ENCODE measurements around the gene NPPC.

- TF ChIP-seq, protein P1, sequence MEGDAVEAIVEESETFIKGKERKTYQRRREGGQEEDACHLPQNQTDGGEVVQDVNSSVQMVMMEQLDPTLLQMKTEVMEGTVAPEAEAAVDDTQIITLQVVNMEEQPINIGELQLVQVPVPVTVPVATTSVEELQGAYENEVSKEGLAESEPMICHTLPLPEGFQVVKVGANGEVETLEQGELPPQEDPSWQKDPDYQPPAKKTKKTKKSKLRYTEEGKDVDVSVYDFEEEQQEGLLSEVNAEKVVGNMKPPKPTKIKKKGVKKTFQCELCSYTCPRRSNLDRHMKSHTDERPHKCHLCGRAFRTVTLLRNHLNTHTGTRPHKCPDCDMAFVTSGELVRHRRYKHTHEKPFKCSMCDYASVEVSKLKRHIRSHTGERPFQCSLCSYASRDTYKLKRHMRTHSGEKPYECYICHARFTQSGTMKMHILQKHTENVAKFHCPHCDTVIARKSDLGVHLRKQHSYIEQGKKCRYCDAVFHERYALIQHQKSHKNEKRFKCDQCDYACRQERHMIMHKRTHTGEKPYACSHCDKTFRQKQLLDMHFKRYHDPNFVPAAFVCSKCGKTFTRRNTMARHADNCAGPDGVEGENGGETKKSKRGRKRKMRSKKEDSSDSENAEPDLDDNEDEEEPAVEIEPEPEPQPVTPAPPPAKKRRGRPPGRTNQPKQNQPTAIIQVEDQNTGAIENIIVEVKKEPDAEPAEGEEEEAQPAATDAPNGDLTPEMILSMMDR (conservative IDR thresholded peaks at IDR 0.05): no peak
- TF ChIP-seq EZH2 (IDR thresholded peaks at IDR 0.05; ENCODE audit: low read depth): no peak
These were observed 25.2 kb downstream of the NPPC start for GRCh38 chr2:231900972-231901371.

All from PC-9 (cell line).